GM12878 (cell line): ENCODE results near the gene UGT1A8. TPM values are rescaled to one million over a fixed set of nuclear protein-coding genes. Genes with fewer than 3 reads are reported as not detected.

Source experiments
- ATAC-seq: fragments of 200-7000 bp; cut with Tn5 transposase; 3 replicates; pipeline ENCODE4 v1.9.1; 2020; ENCODE audit warnings: mild to moderate bottlenecking, moderate library complexity
- BruUV-seq: library from RNA; stranded (reverse); fragments of 400-500 nt; replicated peaks from 2 replicates; lab custom pipeline; 2021; lab: Mats Ljungman, UMichigan
- CTCF ChIA-PET: fragments of 300-600 bp; sonication (Branson Sonifier 250); formaldehyde crosslinking; extraction: SDS; loops from one replicate; lab custom pipeline; 2021; ENCODE audit warnings: inconsistent platforms; lab: Yijun Ruan, JAX
- POLR2A ChIA-PET: fragments of 350-600 bp; formaldehyde crosslinking; extraction: SDS; loops from one replicate; lab custom pipeline; 2021; ENCODE audit warnings: inconsistent platforms; lab: Charles Lee
- RAD21 ChIA-PET: fragments of 300-600 bp; sonication (Branson Sonifier 250); formaldehyde crosslinking; loops from one replicate; lab custom pipeline; 2023; ENCODE audit warnings: antibody characterized with exemption; ENCODE audit not compliant: unreplicated experiment; lab: Charles Lee
- SMC1A ChIA-PET: fragments of 300-600 bp; sonication (Branson Sonifier 250); formaldehyde crosslinking; loops from one replicate; lab custom pipeline; 2023; ENCODE audit not compliant: unreplicated experiment, uncharacterized antibody; lab: Charles Lee
- DNase-seq: peaks from one replicate; pipeline ENCODE4 v3.0.0-alpha.2; 2011; ENCODE audit warnings: low read depth, low spot score
- FAIRE-seq: peaks from 3 replicates; lab custom pipeline; 2011; peaks lifted over from hg19 to GRCh38; lab: Jason Lieb, UNC
- H2AFZ ChIP-seq: 2 replicates; pipeline ENCODE4 v1.6.0; 2011; ENCODE audit warnings: low read depth, low read length, control low read depth; ENCODE audit not compliant: control insufficient read depth
- H3K27ac ChIP-seq: 2 replicates; pipeline ENCODE4 v1.5.1; 2011; ENCODE audit warnings: control low read depth; ENCODE audit not compliant: control insufficient read depth, insufficient read depth
- H3K27me3 ChIP-seq, 2 experiments: replicated peaks in 1 of 2; 2 replicates each; pipeline versions ENCODE4 v1.6.0 to v1.6.1; 2011; ENCODE audit warnings: low read length in 1 of 2; ENCODE audit not compliant: control insufficient read depth in 2 of 2, insufficient read depth in 2 of 2
- H3K36me3 ChIP-seq, 2 experiments: 2 replicates each; pipeline ENCODE4 v1.5.1; 2011; ENCODE audit warnings: low read length in 1 of 2; ENCODE audit not compliant: control insufficient read depth in 2 of 2, insufficient read depth in 2 of 2
- H3K4me1 ChIP-seq: 2 replicates; pipeline ENCODE4 v1.6.1; 2011; ENCODE audit warnings: mild to moderate bottlenecking, low read length, moderate library complexity, mixed read lengths; ENCODE audit not compliant: control insufficient read depth, insufficient read depth
- H3K4me2 ChIP-seq: 2 replicates; pipeline ENCODE4 v1.6.0; 2011; ENCODE audit warnings: control low read depth; ENCODE audit not compliant: control insufficient read depth, insufficient read depth
- H3K4me3 ChIP-seq: fragments of 200-600 bp; sonication (generic); 2 replicates; pipeline ENCODE4 v1.5.1; 2016
- H3K79me2 ChIP-seq: 2 replicates; pipeline ENCODE4 v1.6.0; 2011; ENCODE audit warnings: low read length; ENCODE audit not compliant: control insufficient read depth, insufficient read depth
- H3K9ac ChIP-seq: 2 replicates; pipeline ENCODE4 v1.8.0; 2011; ENCODE audit warnings: low read length, control low read depth, mixed read lengths; ENCODE audit not compliant: control insufficient read depth, insufficient read depth
- H3K9me3 ChIP-seq: replicated peaks from 3 replicates; pipeline ENCODE4 v1.5.1; 2011; ENCODE audit warnings: mild to moderate bottlenecking, low read length; ENCODE audit not compliant: control insufficient read depth, insufficient read depth
- H4K20me1 ChIP-seq: 2 replicates; pipeline ENCODE4 v1.6.0; 2011; ENCODE audit not compliant: control insufficient read depth, insufficient read depth
- TARDBP ChIP-seq: IDR thresholded peaks from 2 replicates; pipeline ENCODE4 v1.6.1; 2016; ENCODE audit warnings: borderline replicate concordance
- ZNF274 ChIP-seq: IDR thresholded peaks from one replicate; pipeline ENCODE4 v1.8.0; 2011; ENCODE audit not compliant: insufficient read length, insufficient read depth
- whole genome bisulfite sequencing: methylation state at CpG from one replicate; pipeline ENCODE4 v1.1.6; 2016; ENCODE audit warnings: low lambda C conversion rate; ENCODE audit not compliant: insufficient replicate concordance, insufficient coverage; ENCODE audit errors: missing lambda C conversion rate; 5-methylcytosine and 5-hydroxymethylcytosine counted together
- in situ Hi-C: fragments of 300-500 bp; cut with MboI; formaldehyde crosslinking; loops from 9 replicates; pipeline ENCODE4 v1.14.3; 2018; ENCODE audit warnings: mixed read lengths
- intact Hi-C: fragments of 100-400 bp; cut with micrococcal nuclease; formaldehyde crosslinking; loops from one replicate; pipeline ENCODE4 v1.14.2; 2022; ENCODE audit not compliant: unreplicated experiment
- polyA plus RNA-seq, 11 experiments: library from polyadenylated mRNA; depleted of rRNA in 4 of 11; unstranded in 6 of 11; stranded (reverse) in 5 of 11; fragments of >200 nt; fragmentation: Nextera tagmentation in 4 of 11; fragmentation: Illumina TruSeq in 1 of 11; extraction: Ambion mirVana in 4 of 11; extraction: Trizol in 1 of 11; gene quantifications; 1 replicate in 1 of 11; 2 replicates in 10 of 11; pipeline versions ENCODE4 v1.2.1 to v1.2.3, GENCODE V29; 2011 to 2016; ENCODE audit warnings: inconsistent platforms in 2 of 11, missing spikeins in 2 of 11, low read depth in 1 of 11
- total RNA-seq, 4 experiments: library from RNA; depleted of rRNA in 3 of 4; stranded (reverse); fragments of >200 nt in 3 of 4; fragmentation: Illumina TruSeq in 1 of 4; extraction: Trizol in 1 of 4; gene quantifications; 2 replicates each; pipeline versions ENCODE4 v1.2.1 to v1.2.3, GENCODE V29; 2013 to 2021
- TF ChIP-seq, protein P1 (sequence below): fragments of 450-650 bp; IDR thresholded peaks from 2 replicates; pipeline ENCODE4 v1.6.1; 2016; ENCODE audit warnings: mild to moderate bottlenecking
- TF ChIP-seq, protein P2 (sequence below): fragments of 450-650 bp; formaldehyde crosslinking; IDR thresholded peaks from 2 replicates; pipeline ENCODE4 v1.4.0; 2020; ENCODE audit warnings: mild to moderate bottlenecking, moderate library complexity
- TF ChIP-seq, protein P3 (sequence below): fragments of 450-650 bp; IDR thresholded peaks from 2 replicates; pipeline ENCODE4 v1.6.1; 2017; ENCODE audit warnings: mild to moderate bottlenecking, moderate library complexity

The UGT1A8 gene
- total and polyA plus RNA-seq, 10 of the 15 experiments (the other 5 are each of a cell fraction or from before 2014, with no cell fraction given), result not detected

DNA sequence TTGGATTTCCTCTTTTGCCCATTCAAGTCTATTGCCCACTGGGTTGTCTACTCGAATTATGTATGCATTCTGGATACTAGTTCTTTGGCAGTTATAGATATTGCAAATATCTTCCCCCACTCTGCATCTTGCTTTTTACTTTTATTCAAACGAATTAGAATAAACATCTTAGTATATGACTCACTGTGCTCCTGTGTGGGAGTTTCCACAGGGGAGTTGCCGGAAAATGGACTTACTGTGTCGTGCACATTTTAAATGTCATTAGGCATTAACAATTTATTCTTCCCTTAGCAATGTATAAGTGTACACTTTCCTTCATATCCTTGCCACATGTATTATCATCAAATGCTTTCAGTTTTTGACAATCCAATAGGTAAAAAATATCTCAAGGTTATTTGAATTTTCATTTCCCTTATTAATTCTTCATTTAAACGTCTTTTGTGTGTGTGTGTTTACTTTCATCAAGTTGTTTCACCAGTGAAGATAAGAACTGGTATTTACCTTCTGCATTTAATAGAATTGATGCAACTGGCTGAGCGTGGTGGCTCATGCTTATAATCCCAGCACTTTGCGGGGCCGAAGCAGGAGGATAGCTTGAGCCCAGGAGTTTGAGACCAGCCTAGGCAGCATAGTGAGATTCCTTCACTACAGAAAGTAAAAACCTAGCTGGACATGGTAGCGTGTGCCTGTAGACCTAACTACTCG, 90.7 kb downstream of the UGT1A8 start:
- H3K79me2 ChIP-seq, result no peaks in the 10 kb centered on the region
- H3K4me2 ChIP-seq, result no peak overlapping the region
- DNase-seq, result no peak
- WGBS, result 41% methylated on average over 10 of the region's 10 CpGs
- H2AFZ ChIP-seq, result no peak overlapping the region
- no peak for FAIRE-seq
- peaks cover 0 to 4% of the 10 kb centered on the region in 2 experiments; a peak in 1 of 4 replicates for H3K27me3 ChIP-seq
- TF ChIP-seq ZNF274 (no peak), TARDBP (no peak)
- TF ChIP-seq, protein P1, sequence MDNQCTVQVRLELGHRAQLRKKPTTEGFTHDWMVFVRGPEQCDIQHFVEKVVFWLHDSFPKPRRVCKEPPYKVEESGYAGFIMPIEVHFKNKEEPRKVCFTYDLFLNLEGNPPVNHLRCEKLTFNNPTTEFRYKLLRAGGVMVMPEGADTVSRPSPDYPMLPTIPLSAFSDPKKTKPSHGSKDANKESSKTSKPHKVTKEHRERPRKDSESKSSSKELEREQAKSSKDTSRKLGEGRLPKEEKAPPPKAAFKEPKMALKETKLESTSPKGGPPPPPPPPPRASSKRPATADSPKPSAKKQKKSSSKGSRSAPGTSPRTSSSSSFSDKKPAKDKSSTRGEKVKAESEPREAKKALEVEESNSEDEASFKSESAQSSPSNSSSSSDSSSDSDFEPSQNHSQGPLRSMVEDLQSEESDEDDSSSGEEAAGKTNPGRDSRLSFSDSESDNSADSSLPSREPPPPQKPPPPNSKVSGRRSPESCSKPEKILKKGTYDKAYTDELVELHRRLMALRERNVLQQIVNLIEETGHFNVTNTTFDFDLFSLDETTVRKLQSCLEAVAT, result no peak
- TF ChIP-seq, protein P2, sequence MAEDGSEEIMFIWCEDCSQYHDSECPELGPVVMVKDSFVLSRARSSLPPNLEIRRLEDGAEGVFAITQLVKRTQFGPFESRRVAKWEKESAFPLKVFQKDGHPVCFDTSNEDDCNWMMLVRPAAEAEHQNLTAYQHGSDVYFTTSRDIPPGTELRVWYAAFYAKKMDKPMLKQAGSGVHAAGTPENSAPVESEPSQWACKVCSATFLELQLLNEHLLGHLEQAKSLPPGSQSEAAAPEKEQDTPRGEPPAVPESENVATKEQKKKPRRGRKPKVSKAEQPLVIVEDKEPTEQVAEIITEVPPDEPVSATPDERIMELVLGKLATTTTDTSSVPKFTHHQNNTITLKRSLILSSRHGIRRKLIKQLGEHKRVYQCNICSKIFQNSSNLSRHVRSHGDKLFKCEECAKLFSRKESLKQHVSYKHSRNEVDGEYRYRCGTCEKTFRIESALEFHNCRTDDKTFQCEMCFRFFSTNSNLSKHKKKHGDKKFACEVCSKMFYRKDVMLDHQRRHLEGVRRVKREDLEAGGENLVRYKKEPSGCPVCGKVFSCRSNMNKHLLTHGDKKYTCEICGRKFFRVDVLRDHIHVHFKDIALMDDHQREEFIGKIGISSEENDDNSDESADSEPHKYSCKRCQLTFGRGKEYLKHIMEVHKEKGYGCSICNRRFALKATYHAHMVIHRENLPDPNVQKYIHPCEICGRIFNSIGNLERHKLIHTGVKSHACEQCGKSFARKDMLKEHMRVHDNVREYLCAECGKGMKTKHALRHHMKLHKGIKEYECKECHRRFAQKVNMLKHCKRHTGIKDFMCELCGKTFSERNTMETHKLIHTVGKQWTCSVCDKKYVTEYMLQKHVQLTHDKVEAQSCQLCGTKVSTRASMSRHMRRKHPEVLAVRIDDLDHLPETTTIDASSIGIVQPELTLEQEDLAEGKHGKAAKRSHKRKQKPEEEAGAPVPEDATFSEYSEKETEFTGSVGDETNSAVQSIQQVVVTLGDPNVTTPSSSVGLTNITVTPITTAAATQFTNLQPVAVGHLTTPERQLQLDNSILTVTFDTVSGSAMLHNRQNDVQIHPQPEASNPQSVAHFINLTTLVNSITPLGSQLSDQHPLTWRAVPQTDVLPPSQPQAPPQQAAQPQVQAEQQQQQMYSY, result no peak
- TF ChIP-seq, protein P3, sequence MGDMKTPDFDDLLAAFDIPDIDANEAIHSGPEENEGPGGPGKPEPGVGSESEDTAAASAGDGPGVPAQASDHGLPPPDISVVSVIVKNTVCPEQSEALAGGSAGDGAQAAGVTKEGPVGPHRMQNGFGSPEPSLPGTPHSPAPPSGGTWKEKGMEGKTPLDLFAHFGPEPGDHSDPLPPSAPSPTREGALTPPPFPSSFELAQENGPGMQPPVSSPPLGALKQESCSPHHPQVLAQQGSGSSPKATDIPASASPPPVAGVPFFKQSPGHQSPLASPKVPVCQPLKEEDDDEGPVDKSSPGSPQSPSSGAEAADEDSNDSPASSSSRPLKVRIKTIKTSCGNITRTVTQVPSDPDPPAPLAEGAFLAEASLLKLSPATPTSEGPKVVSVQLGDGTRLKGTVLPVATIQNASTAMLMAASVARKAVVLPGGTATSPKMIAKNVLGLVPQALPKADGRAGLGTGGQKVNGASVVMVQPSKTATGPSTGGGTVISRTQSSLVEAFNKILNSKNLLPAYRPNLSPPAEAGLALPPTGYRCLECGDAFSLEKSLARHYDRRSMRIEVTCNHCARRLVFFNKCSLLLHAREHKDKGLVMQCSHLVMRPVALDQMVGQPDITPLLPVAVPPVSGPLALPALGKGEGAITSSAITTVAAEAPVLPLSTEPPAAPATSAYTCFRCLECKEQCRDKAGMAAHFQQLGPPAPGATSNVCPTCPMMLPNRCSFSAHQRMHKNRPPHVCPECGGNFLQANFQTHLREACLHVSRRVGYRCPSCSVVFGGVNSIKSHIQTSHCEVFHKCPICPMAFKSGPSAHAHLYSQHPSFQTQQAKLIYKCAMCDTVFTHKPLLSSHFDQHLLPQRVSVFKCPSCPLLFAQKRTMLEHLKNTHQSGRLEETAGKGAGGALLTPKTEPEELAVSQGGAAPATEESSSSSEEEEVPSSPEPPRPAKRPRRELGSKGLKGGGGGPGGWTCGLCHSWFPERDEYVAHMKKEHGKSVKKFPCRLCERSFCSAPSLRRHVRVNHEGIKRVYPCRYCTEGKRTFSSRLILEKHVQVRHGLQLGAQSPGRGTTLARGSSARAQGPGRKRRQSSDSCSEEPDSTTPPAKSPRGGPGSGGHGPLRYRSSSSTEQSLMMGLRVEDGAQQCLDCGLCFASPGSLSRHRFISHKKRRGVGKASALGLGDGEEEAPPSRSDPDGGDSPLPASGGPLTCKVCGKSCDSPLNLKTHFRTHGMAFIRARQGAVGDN, result no peak
- ATAC-seq, result no peak
- H3K4me3 ChIP-seq, result no peak overlapping the region
- ChIA-PET SMC1A (no interaction called here), CTCF (no interaction called here), RAD21 (no interaction called here), POLR2A (no interaction called here)
- no TSS peak for BruUV-seq
- in situ Hi-C loops, result no loop called here
- intact Hi-C loops, result no loop called here
- no peaks in the 10 kb centered on the region for H3K4me1 ChIP-seq
- no peak overlapping the region for H3K27ac ChIP-seq
- no peaks in the 10 kb centered on the region; the same call in 1 of the 3 replicates for H3K9me3 ChIP-seq
- H3K9ac ChIP-seq, result no peak overlapping the region
- no peaks in the 10 kb centered on the region for H4K20me1 ChIP-seq
- no peaks in the 10 kb centered on the region for H3K36me3 ChIP-seq
